Measurements from ENCODE around the gene PTGES3.

DNA sequence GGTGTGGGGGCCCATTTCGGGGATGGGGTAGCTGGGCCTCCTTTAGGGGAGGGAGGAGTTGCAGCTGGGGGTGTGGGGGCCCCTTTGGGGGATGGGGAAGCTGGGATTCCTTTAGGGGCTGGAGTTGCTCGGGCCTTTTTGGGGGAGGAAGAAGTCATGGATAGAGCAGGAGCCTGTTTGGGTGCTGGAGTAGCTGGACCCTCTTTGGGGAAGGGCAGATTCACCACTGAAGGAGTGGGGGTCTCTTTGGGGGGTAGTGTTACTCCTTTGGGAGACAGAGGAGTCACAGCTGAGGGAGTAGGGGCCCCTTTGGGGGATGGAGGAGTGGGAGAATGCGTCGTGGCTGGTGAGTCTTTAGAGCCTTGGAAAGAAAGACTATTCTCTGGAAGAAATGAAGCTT is 30.6 kb upstream of the PTGES3 start:
- TF ChIP-seq, protein P1, sequence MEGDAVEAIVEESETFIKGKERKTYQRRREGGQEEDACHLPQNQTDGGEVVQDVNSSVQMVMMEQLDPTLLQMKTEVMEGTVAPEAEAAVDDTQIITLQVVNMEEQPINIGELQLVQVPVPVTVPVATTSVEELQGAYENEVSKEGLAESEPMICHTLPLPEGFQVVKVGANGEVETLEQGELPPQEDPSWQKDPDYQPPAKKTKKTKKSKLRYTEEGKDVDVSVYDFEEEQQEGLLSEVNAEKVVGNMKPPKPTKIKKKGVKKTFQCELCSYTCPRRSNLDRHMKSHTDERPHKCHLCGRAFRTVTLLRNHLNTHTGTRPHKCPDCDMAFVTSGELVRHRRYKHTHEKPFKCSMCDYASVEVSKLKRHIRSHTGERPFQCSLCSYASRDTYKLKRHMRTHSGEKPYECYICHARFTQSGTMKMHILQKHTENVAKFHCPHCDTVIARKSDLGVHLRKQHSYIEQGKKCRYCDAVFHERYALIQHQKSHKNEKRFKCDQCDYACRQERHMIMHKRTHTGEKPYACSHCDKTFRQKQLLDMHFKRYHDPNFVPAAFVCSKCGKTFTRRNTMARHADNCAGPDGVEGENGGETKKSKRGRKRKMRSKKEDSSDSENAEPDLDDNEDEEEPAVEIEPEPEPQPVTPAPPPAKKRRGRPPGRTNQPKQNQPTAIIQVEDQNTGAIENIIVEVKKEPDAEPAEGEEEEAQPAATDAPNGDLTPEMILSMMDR (IDR thresholded peaks at IDR 0.05) = no peak
- TF ChIP-seq EP300 (IDR thresholded peaks at IDR 0.05) (no peak), POLR2AphosphoS5 (IDR thresholded peaks at IDR 0.05) (no peak), POLR2A (IDR thresholded peaks at IDR 0.05) (no peak)

All from sigmoid colon (tissue), 4 donors.